Heart left ventricle (tissue), 13 donors: Measurements from ENCODE around the gene PCOLCE2.

ENCODE experiments used
- CTCF ChIP-seq, 12 donors: fragments of 200-600 bp; sonication (generic) in 4 of 12; IDR thresholded peaks; one replicate each; pipeline versions ENCODE4 v1.5.0 to v1.8.0; 2018 to 2022; ENCODE audit warnings: antibody characterized with exemption in 12 of 12, mild to moderate bottlenecking in 5 of 12
- POLR2A ChIP-seq, 2 donors: fragments of 450-650 bp; IDR thresholded peaks; one replicate each; pipeline ENCODE4 v1.6.1; 2017; ENCODE audit warnings: antibody characterized with exemption in 2 of 2, mild to moderate bottlenecking in 2 of 2, moderate library complexity in 2 of 2
- donor health status: ischemic (EF 13 %, LVEDD 7.1; RV severe dilation, severe dysfunction).
- donor health status: DM: no; HTN: yes; CAD: no.
- donor health status: DM: no; HTN: no; CAD: no.
- donor health status: ischemic (EF 25% LVEDD 6.9; RV normal size, moderate dysfunction).
- donor health status: ischemic (EF 25% LVEDD 5.7; RV mildly dilated, moderate dysfunction).
- donor health status: ischemic (EF 35%, LVEDD 5.7; RV mildly dilated, moderate dysfunction).
- donor health status: nonischemic (EF 11% LVEDD 7.7; RV severe dilation, severe dysfunction).
- donor health status: DM: yes; HTN: yes; CAD: no.
- donor health status: PGD.
- donor health status: ischemic (EF 29% LVEDD 5.4; RV normal size, mild dysfunction).
- donor health status: nonischemic (EF 23%, LVEDD 6.1; RV moderate dilation, normal function).

DNA sequence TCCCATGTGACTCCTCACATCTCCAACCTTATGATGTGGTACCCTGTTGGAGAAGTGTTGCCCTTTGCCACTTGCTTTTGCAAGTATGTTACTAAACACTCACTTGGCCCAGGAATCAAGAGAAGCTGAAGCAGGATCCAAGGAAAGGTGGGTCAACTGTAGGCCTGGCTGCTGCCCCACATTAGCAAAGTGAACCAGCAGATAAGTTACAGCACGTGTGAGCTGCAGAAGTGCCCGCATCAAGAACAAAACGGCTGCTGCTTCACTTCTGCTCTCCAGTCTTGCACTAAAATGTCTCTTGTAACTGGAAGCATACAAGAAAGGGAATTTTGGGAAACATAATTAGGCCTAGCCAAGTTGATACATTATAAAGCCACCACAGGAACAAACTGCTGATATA is 79.6 kb downstream of the PCOLCE2 start:
- TF ChIP-seq CTCF (IDR thresholded peaks at IDR 0.05) (no peak), POLR2A (IDR thresholded peaks at IDR 0.05) (no peak)
